HG03108 (cell line): ENCODE data around the gene ZNF516.

Source experiments
- ATAC-seq: cut with Tn5 transposase; IDR thresholded peaks from one replicate; pipeline ENCODE4 v1.9.1; 2021; ENCODE audit warnings: moderate library complexity; ENCODE audit not compliant: unreplicated experiment

ZNF516 gene

DNA sequence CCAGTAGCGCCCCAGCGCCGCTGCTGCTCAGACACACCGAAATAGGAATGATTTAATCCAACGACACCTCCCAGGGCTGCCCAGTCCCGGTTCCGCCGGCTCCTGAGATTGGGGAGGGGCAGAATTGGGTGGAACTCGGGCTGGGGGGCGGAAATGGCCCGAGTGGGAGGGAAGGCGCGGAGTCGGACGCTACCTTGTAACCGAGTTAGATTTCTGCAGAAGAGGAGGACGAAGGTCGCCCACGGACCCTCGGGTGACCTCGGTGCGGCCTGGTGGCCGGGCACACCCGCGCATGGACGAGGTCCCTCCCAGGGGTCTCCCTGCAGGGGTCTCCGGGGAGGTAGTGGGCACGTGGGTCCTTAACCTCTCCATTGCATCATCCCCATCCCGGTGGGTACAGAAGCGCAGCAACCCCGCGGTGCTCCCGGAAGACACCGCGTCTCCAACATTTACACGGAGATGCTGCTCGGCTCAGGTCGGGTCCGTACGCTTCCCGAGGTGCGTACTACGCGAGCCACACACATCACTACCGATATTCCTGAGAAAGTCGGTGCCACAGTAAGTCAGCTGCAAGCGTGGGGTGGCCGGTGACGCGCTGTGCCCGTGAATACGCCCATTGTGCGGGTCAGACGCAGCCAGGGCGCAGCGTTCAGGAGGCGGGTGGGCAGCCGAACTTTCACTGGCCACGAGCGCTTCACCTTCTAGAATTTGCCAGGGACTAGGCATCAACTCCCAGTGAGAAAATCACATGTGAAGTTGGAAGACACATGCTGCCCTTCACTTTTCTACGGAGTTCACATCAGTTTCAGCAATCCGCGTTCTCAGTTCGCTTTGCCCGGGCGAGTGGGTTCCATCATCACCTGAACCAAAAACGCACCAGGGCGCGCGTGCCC, 3.0 kb downstream of the ZNF516 start:
- no peak for ATAC-seq

DNA sequence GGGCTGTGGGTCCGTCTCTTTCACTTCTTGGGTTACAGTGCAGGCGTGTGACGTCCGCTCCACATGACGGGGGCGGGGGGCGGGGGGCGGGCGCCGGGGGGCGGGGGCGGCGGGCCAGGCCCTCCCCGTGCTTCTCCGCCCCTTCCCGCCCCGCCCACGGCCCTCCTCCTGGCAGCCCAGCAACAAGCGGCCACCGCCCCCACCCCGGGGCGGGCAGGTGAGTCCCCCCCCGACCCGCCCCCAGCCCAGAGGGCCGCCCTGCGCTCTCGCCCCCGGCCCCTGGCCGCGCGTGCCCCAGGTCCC, 3.6 kb downstream of the ZNF516 start:
- no peak for ATAC-seq

DNA sequence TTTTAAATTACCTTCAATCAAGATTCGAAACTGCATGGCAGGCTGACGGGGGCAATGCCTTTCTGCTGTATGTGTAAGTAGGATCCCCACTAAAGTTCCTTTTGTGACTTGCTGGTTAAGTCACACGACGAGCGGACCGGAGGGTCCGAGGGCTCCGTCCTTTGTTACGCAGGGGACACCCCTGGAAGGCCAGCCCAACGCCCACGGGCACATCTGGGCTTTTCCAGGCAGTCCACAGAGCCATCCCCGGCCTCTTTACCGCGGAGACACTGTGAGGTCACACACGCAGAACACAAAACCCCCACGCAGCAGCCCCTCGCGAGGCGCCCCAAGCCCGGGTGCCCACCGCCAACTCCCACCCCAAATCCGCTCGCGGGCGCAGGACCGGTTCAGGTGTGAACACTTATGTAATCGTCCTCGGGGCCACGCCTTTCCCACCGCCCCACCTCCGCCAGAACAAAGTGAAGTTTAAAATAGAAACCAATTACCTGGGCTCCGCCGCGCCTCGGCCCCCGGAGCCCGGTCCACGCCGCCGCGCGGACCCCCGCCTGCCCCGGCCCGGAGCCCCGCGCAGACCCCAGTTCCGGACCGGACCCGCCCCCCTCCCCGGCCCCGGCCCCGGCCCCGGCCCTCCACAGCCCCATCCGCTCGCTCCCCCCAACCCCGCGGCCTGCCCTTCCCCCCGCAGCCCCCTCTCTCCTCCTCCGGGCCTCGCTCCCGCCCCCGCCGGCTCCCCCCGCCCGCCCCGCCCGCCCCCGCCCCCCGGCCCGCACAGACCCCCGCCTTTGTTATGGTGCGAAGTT, 4.2 kb downstream of the ZNF516 start:
- ATAC-seq = no peak

DNA sequence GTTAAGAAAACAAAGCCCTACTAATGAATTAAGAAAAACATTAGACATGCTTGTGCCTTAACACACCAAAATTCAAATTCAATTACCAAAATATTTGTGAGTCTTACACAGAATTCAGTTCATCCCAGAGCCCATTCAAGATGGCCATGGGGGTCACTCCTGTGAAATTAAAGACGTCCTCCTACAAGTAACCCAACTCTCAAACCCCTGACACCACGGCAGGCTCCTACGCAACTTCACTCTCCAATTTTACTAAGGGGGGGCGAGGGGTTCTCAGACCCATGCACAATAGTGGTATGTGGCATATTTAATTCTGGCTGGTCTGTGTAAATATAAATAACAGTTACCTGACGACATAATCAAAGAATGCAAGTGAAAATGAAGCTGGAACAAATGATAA, 5.0 kb downstream of the ZNF516 start:
- ATAC-seq = no peak

DNA sequence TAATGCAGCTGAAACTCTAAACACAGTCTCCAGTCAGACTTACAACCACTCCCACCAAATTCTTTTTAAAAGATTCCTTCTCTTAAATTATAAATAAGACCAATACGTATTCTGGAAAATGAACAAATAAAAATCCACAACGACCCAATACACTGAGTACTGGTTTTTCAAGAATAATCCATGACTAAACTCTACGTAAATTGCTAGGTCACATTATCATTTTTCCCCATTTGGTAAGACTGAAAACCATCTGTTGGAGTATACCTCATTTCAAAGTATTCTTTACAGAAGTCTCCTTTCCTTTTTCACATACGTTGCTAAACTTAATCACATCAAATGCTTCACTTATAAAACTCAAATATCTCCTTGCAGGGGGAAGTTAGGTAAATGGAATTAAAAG, 6.0 kb downstream of the ZNF516 start:
- ATAC-seq = no peak

DNA sequence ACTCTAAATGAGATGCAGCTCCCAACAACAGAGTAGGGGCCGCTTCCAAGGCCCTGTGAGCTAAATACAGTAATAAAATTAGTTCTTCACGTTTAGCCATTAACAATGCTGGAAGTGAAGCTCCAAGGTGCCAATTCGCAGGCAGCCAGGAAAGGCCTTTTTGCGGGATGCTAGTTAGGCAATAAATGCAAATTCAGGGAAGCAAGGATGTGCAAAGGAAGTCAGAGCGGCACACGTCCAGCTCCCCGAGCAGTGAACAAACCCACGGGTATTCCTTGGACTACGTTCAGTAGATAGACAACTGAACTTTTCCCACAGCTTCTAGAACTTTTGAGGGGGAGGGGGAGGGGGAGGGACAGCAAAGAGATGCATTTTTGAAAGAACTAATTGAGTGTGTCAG, 6.9 kb downstream of the ZNF516 start:
- no peak for ATAC-seq

DNA sequence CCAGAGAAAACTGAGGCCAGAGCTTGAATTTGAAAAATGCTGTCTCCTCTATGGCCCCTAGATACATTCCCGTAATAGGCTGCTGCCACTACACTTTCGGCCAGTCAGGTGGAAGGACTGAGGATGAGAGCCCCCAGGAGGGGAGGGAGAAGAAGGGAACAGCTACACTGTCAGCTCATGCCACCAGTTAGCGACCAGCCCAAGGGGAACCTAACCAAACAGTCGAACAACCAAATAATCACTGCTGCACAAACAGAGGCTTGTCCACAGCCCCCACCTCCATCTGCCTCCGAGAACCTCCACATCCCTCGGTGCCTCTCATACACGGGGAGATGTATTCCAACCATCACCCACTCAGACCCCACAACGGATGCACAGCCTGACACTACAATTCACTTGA, 7.3 kb downstream of the ZNF516 start:
- ATAC-seq = no peak

DNA sequence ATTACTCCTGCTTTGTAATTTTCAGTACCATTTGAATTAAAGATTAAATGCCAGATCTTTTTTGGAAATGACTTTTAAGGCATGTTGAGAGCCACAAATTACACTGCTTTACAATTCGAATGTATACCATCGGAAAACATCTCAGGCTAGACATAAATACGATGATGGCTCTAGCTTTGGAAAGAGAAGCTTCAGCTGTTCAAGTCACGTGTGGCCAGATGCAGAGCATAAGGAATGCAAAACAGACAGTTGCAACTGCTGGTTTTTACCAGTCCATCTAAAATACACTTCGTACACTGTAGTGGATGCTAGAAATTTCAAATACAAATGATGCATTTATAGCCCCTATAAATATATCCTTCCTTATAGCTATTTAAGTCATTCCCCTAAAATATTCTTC, 8.0 kb downstream of the ZNF516 start:
- no peak for ATAC-seq

DNA sequence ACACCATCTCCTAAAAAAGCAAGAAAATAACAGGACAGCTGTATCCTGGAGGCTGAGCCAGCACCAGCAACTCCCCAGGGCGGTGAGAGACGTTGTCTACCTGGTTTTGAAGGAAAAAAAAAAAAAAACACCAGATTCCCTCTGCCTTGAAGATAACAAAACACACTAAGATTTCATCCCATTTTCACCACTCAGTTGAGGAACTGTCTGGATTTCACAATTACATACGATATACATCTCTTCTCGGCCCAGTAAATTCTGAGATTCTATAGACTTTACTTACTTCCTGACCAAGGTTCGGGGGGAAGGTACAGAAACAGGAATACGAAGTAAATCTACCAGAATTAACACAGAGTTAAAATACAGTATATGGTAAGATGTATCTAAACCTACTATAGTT, 8.5 kb downstream of the ZNF516 start:
- no peak for ATAC-seq

DNA sequence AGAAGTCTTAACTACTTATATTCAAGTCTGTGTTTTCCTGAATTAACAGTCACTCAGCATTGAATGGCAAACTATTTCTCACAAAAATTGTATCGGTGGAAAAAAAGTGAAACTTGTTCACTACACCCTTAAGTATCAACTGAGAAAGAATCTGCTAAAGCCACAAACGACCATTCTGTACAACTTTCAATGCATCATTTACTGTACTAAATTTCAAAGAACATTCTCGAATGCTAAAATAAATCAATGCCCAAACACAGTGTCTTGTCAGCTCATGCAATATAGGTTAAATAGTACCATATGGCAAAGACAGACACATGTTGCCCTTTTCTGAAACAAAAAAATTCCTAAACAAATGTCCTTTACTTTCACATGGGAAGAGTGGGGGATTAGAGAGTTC, 9.0 kb downstream of the ZNF516 start:
- ATAC-seq = no peak

DNA sequence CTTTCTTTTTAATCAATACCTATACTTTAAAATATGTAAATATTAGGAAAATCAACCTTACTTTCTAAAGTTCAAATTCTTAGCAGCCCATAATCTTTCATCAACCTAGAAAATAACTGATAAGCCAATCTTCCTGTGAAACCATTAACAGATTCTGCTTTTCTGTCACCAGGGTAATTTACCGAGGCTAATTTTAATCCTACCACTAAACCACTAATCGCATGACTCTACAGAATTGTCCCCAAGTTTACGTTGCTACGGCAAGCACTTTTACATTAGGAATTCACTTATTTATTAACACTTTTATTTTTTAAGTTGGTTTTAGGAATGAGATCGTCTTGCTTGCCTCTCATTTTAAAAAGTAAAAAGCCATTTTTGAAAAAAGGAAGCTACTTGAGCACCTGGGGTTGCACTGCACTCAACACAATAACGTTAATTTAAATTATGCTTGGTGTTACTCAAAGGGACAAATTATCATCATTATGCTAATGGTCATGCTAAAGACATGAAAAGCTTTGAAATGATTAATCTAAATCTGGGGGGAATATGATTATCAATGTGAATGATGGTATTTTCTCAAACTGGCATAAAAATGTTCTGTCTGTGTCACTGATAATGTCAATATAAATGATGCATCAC, 10.2 kb downstream of the ZNF516 start:
- ATAC-seq = peak; percentile 65

DNA sequence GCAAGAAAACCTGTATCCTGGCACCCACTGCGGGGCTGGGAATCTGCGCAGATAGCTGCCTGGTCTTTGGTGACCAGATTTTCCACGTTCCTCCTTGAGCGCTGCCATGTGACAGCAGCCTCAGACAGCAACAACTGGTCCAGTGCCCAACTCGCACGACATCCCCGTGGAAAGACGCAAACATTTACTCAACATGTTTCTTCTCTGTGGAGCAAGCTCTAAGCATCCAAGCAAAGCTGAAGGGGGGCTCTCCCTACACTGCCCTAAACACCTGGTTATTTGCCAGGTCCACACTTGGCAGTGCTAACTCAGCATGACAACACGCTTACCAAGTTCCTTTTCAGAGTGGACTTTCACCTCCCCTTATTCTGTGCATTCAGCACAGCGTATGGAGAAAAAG, 11.3 kb downstream of the ZNF516 start:
- no peak for ATAC-seq

DNA sequence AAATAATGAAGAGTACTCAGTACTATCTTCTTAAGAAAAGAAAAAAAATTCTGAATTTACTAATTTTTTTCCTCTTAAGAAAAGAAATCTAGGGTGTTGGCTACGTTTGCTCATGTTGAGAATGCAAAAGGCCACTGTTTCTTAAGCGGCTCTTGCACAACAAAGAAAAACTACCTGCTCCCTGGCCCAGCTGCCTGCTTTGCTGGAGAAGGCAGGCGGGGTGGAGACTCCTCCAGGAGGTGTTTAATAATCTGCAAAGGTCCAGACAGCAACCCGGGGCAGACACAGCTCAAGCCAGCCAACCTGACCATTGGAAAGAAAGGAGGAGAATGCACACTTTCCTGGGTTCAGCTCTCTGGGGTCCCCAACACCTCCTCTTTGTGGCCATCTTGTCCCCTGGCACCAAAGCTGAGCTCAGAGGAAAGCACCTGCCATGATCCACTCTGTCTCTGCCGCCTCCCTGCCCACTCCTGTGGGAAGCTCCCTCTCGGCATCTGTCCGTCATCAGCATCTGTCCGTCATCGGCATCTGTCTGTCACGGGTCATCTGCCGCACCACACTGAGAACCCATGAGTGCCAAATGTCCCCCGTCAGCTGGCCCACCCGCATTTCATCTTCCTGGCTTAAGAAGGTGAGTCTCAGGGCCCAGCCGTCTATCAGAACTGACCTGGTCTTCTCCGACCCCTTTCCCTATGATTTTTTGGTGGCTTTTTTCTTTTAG, 11.9 kb downstream of the ZNF516 start:
- no peak for ATAC-seq

DNA sequence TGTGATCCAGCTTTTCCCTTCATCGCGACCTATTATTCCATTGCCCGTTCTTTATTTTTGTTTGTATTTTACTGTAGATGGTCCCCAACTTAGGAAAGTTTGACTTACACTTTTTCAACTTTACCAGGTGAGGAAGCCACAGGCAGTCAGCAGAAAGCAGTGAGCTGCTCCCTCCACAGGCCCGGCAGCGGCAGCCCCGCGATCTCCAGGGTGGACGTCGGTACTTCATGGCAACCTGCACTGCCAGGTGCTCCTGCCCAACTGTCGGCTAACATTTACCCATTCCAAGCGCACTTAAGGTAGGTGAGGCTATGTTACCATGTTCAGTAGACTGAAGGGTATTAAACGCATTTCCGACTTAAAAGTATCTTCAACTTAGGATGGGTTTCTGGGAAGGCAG, 12.8 kb downstream of the ZNF516 start:
- no peak for ATAC-seq

DNA sequence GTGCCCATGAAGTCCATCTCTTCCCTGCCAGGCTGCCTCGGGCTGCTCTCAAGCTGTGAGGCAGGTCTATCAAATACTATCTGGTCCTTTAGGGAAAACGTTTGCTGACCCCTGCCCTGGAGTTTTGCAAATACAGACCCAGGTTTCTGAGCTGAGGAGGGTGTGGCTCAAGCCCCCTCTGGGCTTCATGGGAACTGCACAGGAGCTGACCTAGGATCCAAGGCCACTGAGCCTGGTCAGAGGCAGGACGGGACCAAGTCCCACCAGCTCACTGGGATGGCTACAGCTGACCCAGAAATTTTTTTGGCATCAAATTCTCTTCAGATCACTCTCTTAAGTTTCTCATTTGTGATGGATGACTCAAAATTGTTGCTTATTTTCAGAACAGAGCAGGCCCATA, 14.1 kb downstream of the ZNF516 start:
- ATAC-seq = no peak

DNA sequence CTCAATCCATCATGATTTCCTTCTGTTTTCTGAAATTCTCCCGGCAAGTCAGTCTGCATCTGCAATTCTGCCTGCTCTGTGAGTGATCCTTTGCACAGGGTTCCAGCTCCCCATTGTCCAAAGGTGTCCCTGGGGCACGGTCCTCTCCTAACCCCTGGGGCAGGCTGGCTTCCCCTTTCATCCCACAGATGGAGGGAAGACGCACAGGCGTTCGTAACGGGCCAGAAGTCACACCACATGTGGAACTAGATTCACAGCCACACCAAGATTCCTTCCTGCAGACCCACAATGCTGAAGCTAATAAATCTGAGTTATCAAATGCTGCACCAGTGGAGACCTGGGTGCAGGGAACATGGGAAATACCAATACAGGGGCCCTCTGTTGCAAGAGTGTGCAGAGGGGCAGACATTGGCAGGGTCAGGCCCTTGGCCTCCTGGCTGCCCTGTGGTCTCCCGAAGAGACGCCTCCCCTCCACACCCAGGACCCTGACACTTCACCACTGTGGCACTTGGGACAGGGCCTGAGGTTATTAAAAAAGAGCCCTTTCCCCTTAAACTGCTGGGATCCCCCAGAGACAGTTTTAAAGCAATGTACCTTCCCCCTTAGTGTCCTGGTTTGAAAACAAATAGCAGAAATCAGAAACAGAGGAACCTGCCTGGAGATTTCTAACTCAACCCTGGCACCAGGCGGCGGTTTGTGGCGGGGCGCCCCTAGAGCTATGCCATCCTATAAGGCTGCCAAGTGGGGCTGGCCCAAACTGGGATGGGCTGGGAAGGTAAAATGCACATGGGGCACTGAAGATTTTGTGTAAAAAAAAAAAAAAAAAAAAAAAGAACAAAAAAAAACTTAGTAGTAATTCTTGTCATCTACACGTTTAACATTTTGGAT, 15.4 kb downstream of the ZNF516 start:
- ATAC-seq = no peak

DNA sequence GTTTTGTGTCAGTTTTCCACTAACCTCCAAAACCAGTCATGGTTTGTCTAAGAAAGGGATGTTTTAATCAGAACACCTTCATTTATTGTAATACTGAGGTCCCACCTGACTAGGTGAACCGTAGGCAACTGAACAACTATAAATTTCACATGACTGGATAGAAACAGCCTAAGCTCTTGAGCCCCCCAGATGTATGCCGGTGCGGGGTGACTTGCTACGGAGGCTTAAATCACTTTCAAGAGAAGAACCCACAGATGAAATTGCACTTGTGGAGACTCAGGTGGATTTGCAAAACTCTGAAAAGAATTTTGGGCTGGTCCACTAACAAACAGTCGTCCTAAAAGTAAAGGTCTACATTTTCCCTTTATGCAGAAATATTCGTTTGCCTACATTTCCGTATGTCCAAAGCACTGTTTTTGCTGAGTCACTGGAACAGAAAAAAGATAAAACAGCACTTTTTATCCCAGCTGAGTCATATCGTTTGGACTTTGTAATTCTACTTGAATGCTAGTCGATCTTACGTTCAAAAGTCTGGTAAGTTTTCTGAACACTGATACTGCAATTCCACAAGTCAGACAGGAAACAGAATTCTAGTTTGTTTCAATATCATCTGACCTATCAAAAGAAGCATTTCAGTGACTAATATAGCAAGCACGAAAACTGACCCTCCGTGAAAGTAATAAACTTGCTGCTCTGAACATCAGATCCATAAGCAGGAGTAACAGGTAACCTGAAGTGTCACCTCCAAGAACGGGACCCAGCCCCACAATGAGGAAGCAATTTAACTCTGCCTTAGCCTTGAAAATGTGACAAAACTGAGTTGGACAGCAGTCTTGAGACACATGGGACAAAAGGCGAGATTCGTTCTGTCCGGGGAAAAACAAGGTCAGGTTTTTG, 18.1 kb downstream of the ZNF516 start:
- peak; percentile 64 for ATAC-seq

DNA sequence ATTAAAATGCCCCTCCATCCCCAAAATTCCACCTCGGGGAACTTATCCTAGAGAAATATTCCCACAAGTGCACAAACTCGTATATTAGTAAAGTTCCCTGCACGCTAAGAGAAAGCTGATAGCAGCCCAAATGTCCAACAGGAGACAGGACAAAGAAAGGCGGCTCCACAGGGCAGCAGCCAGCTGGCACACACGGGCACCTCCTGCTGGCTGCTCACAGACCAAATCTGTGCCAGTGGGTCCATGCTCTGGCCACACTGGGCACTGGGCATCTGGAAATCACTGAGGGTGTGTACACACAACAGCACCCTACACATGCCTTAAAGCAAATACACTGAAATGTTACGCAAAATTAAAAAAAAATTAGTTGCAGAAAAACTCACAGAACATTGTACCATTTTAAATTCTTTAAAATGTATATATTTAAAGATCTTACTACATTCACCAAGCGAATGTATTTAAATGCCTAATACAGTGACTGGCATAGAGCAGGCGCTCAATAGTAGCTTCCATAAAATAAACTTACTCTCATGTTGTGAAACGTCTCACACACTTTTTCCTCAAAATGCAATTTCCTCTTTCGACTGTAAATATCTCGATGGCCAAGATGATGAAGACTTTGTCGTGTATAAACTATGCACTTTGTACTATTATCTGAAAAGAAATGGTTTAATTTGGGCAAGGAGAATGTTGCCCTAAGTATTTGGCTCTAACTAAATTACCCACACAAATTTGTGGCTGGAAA, 19.4 kb downstream of the ZNF516 start:
- ATAC-seq = no peak

DNA sequence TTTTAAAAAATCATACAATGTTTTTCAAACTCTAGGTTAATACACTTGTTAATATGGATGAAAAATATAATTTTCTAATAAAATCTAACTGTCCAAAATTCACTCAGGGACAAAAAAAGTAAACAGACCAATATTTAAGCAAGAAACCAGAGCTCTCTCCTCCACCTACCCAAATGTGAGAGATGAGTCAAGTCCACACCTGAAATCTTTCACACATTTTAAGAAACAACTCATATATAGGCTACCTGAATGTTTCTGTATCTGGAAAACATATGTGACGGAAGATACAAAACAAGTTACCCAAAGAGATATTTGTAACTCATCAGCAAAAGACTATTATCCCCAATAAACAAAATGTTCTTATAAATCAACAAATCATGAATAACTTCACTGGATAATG, 20.2 kb downstream of the ZNF516 start:
- ATAC-seq = no peak
